Right renal cortex interstitium (tissue), 3 donors: ENCODE measurements around the gene ITPR2. TPM values are rescaled to one million over a fixed set of nuclear protein-coding genes. Genes with fewer than 3 reads are reported as not detected.
"Not testable (repeated sequence)": the region's sequence is repeated elsewhere in the genome, so short reads cannot be mapped to it uniquely, and the experiment has no call there.

ENCODE experiments used
- DNase-seq, 3 donors: peaks; one replicate each; pipeline ENCODE4 v3.0.0-alpha.2; 2013; ENCODE audit warnings: low read depth in 3 of 3, low spot score in 2 of 3
- polyA plus RNA-seq, 3 donors: library from polyadenylated mRNA; unstranded; fragments of 120-200 nt; gene quantifications; one replicate each; pipeline ENCODE4 v1.2.1, GENCODE V29; 2013; ENCODE audit not compliant: insufficient read length in 3 of 3

ITPR2 gene
- polyA plus RNA-seq, 3 donors = 13.1 to 16.8 (median 14.6) TPM

DNA sequence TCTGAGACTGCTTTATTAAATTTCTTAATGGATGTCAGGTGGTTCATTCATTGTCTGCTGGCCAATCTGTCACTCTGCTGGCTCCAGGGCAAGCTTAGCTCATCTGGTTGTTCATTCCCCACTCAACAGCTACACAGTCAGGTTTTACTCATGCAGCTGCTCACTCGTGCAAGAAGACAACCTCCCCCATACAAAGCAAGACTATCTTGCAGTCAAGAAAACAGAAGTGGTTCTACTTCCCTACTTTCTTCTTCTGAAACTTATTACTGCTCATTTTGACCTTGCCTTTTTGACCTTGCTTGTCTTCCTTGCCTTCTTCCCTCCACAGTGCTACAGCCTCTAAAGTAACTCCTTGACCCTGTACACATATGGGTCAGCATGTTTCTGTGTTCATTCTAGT is 359.7 kb downstream of the ITPR2 start:
- DNase-seq = no peak

GRCh38 chr12:26471560-26471959 is 361.4 kb downstream of the ITPR2 start:
- DNase-seq = no peak

DNA sequence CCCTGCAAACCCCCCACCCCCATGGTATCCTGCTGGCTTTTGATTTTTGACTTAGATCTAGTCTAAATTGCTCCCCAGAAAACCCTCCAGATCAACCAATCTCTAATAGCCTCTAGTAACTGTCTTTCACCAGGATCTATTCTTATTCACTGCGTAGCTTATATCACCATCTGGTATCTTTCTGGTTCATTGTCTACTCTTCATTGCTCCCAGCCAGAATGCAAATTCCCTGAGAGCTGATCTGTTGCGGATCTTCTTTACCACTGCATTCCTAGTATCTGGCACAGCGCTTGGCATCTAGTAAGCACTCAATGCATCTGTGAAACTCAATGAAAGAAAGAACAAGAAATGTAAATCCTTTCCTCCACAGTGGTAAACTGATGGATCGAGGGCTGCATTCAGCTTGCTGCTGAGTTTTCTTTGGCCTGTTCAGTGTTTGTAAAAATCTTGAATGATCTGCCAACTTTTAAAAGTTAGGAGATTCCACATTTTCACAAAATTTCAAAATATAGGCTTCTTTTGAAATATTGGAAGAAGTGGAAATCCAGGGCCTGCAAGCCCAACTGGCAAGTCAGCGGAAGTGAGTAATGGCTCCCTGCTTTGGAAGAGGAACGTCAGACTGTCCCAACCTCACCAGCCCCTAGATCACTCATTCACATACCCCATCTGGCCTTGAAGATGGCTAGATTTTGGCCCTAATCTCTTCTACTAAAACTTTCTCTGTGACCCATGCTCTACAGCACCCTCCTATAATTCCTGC is 363.4 kb downstream of the ITPR2 start:
- DNase-seq = no peak

DNA sequence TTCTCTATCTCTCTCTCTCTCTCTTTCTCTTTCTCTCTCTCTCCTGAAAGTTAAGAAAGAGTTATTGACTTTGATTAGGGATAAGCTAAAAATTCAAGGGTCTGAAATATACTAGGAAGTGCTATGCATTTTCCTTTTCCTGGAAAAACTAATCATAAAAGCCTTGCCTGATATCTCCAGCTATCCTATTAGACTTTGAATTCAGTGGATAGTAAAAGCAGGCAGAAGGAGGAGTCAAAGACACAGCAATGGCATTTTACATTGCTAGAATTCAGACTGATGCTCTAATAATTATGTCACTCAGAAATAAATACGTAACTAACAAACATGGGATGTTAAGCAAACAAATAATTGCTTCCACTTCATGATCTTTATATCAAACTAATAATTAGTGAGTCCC is 365.6 kb downstream of the ITPR2 start:
- DNase-seq = no peak

- no peak for DNase-seq
Observed at GRCh38 chr12:26466726-26467125, 366.3 kb downstream of the ITPR2 start.

- no peak for DNase-seq
Observed at GRCh38 chr12:26465419-26466097, 367.4 kb downstream of the ITPR2 start.

DNA sequence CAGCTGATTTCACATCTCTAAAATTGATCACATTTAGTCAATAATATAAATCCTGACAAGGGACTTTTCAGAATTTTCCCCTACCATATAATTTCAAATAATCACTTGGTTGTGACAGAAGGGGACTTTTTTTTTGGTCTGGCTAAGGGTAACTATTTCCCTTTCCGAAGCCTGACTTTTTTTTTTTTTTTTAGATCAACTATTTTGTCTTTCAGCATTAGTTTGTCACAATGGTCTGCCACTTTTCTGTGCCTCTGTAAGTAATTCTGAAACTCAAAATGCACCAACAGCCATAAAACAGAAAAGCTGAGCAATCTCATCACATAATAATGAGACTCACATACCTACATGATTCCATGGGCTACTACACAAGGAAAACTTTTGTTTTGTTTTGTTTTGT is 371.2 kb downstream of the ITPR2 start:
- DNase-seq = no peak

GRCh38 chr12:26460361-26460760 is 372.6 kb downstream of the ITPR2 start:
- no peak for DNase-seq

GRCh38 chr12:26455936-26456574 is 376.9 kb downstream of the ITPR2 start:
- no peak for DNase-seq

DNA sequence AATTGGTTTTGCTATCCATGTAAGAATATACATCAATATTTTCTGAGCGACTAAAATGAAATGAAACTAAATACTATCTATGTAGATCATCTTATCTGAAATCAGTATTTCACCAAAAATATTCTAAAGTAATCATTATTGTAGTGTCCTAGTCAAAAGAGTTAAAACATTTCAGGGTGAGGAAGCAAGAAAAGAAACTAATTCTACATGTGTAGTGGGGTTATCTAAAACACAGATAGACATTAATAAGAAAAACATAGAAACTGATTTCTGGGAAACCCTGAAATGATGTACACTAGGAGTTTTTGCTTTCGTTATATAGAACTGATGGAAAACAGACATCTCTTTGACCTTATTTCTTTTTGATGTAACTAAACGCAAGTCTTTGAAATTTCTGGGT is 379.7 kb downstream of the ITPR2 start:
- DNase-seq = no peak

DNA sequence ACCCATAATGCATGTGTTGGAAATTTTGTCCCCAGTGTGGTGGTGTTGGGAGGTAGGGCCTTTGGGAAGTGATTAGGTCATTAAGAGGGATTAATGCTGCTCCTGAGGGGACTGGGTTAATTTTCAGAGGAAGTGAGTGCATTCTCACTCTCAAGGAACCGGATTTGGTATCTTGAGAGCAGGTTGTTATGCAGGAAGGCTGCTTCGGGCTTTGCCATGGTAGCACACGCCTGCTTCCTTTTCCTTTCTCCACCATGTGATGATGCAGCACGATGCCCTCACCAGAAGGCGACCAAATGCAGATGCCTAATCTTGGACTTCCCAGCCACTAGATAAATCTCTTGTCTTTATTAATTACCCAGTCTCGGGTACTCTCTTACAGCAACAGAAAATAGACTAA is 380.5 kb downstream of the ITPR2 start:
- DNase-seq = no peak

- no peak for DNase-seq
Observed at GRCh38 chr12:26451763-26452162, 381.2 kb downstream of the ITPR2 start.

DNA sequence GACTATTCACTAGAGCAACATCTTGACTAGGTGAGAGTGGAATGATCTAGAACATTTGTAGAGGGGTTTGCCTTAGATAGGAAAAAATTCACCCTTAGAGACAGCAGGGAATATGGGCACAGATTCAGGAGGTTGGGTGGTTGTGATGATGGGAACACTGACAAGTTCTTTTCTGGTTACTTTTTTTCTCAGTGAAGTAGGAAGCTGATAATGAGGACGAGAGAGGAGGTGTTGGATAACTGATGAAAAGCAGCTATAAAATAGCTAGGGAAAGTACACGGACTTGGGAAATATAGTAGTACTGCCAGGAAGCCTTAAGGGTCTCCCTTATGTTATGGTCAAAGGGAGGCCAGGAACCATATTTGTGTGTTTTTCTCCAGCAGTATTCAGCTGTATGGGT is 387.1 kb downstream of the ITPR2 start:
- DNase-seq = no peak

- no peak for DNase-seq
Observed at GRCh38 chr12:26443309-26443708, 389.7 kb downstream of the ITPR2 start.

- no peak for DNase-seq
Observed at GRCh38 chr12:26441434-26441833, 391.6 kb downstream of the ITPR2 start.

- DNase-seq = no peak
Observed at GRCh38 chr12:26435069-26435404, 398.0 kb downstream of the ITPR2 start.

- DNase-seq = peak in 2 of 3 donors; percentile 2 to 3
Observed at GRCh38 chr12:26434299-26435068, 398.5 kb downstream of the ITPR2 start.

DNA sequence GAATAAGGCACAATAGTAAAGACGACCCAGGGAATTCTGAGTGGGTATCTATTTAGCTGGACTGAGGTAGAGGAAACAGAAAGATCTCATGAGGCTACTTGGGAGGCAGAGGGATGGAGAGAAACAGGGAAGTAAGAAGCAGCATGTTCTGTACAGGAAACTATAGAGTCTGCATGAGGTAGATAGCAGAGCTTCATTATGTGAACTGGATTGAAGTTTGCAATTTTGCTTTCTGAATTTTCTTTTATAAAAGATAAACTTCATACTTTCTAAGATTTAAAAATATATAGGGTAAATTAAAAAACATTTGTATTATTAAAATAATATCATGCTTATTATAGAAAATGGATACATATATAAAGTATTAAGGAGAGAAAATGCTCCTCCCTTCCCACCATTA is 399.3 kb downstream of the ITPR2 start:
- DNase-seq = not testable (repeated sequence)

- no peak for DNase-seq
Observed at GRCh38 chr12:26431211-26431610, 401.8 kb downstream of the ITPR2 start.

DNA sequence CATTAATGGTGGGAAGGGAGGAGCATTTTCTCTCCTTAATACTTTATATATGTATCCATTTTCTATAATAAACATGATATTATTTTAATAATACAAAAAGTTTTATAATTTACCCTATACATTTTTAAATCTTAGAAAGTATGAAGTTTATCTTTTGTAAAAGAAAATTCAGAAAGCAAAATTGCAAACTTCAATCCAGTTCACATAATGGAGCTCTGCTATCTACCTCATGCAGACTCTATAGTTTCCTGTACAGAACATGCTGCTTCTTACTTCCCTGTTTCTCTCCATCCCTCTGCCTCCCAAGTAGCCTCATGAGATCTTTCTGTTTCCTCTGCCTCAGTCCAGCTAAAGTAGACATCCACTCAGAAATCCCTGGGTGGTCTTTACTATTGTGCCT is 402.4 kb downstream of the ITPR2 start:
- DNase-seq = not testable (repeated sequence)

GRCh38 chr12:26429070-26429691 is 403.8 kb downstream of the ITPR2 start:
- DNase-seq = no peak
